Astrocyte (in vitro differentiated cells and primary cell): Measurements from ENCODE around the gene GEN1.

Experiments used
- CTCF ChIP-seq: IDR thresholded peaks from 2 replicates; pipeline ENCODE4 v1.5.1; 2011; ENCODE audit warnings: low read depth, mild to moderate bottlenecking, inconsistent platforms, low read length, moderate library complexity; ENCODE audit not compliant: insufficient read depth
- EZH2 ChIP-seq: IDR thresholded peaks from 2 replicates; pipeline ENCODE4 v1.6.1; 2012; ENCODE audit warnings: mild to moderate bottlenecking, low read length, inconsistent platforms; ENCODE audit not compliant: insufficient read depth

- no peak for TF ChIP-seq EZH2
- TF ChIP-seq CTCF = no peak
Measured at GRCh38 chr2:17792515-17792914, 38.6 kb downstream of the GEN1 start.
